Ecto neural progenitor cell (in vitro differentiated cells): Measurements from ENCODE around the gene RC3H2.

Experiments used
- DNase-seq: peaks from one replicate; pipeline ENCODE4 v3.0.0-alpha.2; 2018; ENCODE audit warnings: low spot score

RC3H2 gene

GRCh38 chr9:122807271-122807900 lies 97.8 kb downstream of the RC3H2 start:
- DNase-seq, result no peak

GRCh38 chr9:122806661-122807060 lies 98.5 kb downstream of the RC3H2 start:
- DNase-seq, result no peak

DNA sequence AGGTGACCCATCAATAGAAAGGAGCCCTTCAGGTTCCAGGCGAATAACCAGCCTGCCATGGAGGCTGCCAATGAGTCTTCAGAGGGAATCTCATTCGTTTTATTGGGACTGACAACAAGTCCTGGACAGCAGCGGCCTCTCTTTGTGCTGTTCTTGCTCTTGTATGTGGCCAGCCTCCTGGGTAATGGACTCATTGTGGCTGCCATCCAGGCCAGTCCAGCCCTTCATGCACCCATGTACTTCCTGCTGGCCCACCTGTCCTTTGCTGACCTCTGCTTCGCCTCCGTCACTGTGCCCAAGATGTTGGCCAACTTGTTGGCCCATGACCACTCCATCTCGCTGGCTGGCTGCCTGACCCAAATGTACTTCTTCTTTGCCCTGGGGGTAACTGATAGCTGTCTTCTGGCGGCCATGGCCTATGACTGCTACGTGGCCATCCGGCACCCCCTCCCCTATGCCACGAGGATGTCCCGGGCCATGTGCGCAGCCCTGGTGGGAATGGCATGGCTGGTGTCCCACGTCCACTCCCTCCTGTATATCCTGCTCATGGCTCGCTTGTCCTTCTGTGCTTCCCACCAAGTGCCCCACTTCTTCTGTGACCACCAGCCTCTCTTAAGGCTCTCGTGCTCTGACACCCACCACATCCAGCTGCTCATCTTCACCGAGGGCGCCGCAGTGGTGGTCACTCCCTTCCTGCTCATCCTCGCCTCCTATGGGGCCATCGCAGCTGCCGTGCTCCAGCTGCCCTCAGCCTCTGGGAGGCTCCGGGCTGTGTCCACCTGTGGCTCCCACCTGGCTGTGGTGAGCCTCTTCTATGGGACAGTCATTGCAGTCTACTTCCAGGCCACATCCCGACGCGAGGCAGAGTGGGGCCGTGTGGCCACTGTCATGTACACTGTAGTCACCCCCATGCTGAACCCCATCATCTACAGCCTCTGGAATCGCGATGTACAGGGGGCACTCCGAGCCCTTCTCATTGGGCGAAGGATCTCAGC lies 104.8 kb downstream of the RC3H2 start, which contains the start of gene OR1K1:
Gene OR1K1, plus strand, starts transcription at position 58 of the 995 bp plus-strand sequence. Its CDS starts 0 bp downstream, at position 58.
- DNase-seq, result no peak

GRCh38 chr9:122797316-122798063 lies 107.7 kb downstream of the RC3H2 start:
- DNase-seq, result no peak
